CD4-positive, alpha-beta T cell (primary cell): Measurements from ENCODE around the gene FGR. TPM values are rescaled to one million over a fixed set of nuclear protein-coding genes. Genes with fewer than 3 reads are reported as not detected.

ENCODE experiments used
- ATAC-seq: fragments of 200-7000 bp; cut with Tn5 transposase; one replicate; pipeline ENCODE4 v1.10.0; 2022; ENCODE audit warnings: mild to moderate bottlenecking; ENCODE audit not compliant: poor library complexity
- CTCF ChIA-PET: fragments of 350-600 bp; sonication (Branson Sonifier 250); formaldehyde crosslinking; loops from one replicate; lab custom pipeline; 2021; ENCODE audit warnings: antibody characterized with exemption, inconsistent platforms; lab: Charles Lee
- POLR2A ChIA-PET: fragments of 350-600 bp; sonication (Branson Sonifier 250); formaldehyde crosslinking; loops from one replicate; lab custom pipeline; 2021; ENCODE audit warnings: antibody characterized with exemption, inconsistent platforms; lab: Charles Lee
- DNase-seq, 14 experiments: peaks; one replicate each; pipeline ENCODE4 v3.0.0-alpha.2; 2013 to 2020; ENCODE audit warnings: mixed read lengths in 2 of 14
- H3K27ac ChIP-seq, 2 donors: one replicate each; pipeline versions ENCODE4 v1.5.1 to v1.7.0; 2013; ENCODE audit warnings: low read length in 2 of 2, low read depth in 1 of 2, mild to moderate bottlenecking in 1 of 2
- H3K27me3 ChIP-seq, 2 experiments: 1 replicate in 1 of 2; 2 replicates in 1 of 2; pipeline versions ENCODE4 v1.6.1 to v1.7.0; 2013; ENCODE audit warnings: low read length in 2 of 2, control low read depth in 1 of 2, mild to moderate bottlenecking in 1 of 2, moderate library complexity in 1 of 2; ENCODE audit not compliant: insufficient read depth in 2 of 2, control insufficient read depth in 1 of 2
- H3K36me3 ChIP-seq: one replicate; pipeline ENCODE4 v1.6.1; 2013; ENCODE audit warnings: low read length, control low read depth; ENCODE audit not compliant: insufficient read depth
- H3K4me1 ChIP-seq: one replicate; pipeline ENCODE4 v1.6.1; 2013; ENCODE audit warnings: low read length, control low read depth; ENCODE audit not compliant: insufficient read depth
- H3K4me3 ChIP-seq: one replicate; pipeline ENCODE4 v1.5.1; 2013; ENCODE audit warnings: mild to moderate bottlenecking, low read length, moderate library complexity
- H3K9me3 ChIP-seq, 2 experiments: 1 replicate in 1 of 2; 2 replicates in 1 of 2; pipeline versions ENCODE4 v1.6.1 to v1.7.0; 2013; ENCODE audit warnings: low read length in 2 of 2, mild to moderate bottlenecking in 2 of 2, control low read depth in 1 of 2, moderate library complexity in 1 of 2; ENCODE audit not compliant: control insufficient read depth in 1 of 2, insufficient read depth in 1 of 2
- H3K27ac Mint-ChIP-seq: one replicate; pipeline ENCODE4 v1.8.0; 2020; ENCODE audit warnings: mixed read lengths
- H3K27me3 Mint-ChIP-seq: one replicate; pipeline ENCODE4 v1.8.0; 2021; ENCODE audit warnings: mixed read lengths
- H3K36me3 Mint-ChIP-seq: one replicate; pipeline ENCODE4 v1.8.0; 2021; ENCODE audit warnings: low read depth, mixed read lengths
- H3K4me1 Mint-ChIP-seq: one replicate; pipeline ENCODE4 v1.8.0; 2021; ENCODE audit warnings: low read depth, mixed read lengths
- H3K4me3 Mint-ChIP-seq: one replicate; pipeline ENCODE4 v1.8.0; 2020; ENCODE audit warnings: mild to moderate bottlenecking, mixed read lengths
- H3K9me3 Mint-ChIP-seq: one replicate; pipeline ENCODE4 v1.8.0; 2020; ENCODE audit warnings: mixed read lengths
- CTCF ChIP-seq: fragments of 200-600 bp; IDR thresholded peaks from one replicate; pipeline ENCODE4 v1.8.0; 2022; ENCODE audit warnings: antibody characterized with exemption, mild to moderate bottlenecking
- intact Hi-C, 2 experiments: fragments of 100-400 bp; cut with DNase I in 1 of 2; cut with micrococcal nuclease in 1 of 2; formaldehyde crosslinking; loops; one replicate each; pipeline versions ENCODE4 v1.15.1 to v1.9.0; 2023 to 2025; cut with DNase I, micrococcal nuclease
- total RNA-seq, 174 experiments: library from RNA in 2 of 174; stranded (reverse) in 2 of 174; gene quantifications; one replicate each; pipeline ENCODE4 v1.2.3 and lab custom pipeline; 2021 to 2026

Gene FGR
- total RNA-seq, 2 experiments from 2014 or later = 3.0 to 3.2 TPM

GRCh38 chr1:27633640-27634176, 1.3 kb downstream of the FGR start:
- intact Hi-C loops = no loop called here
- Mint-ChIP-seq H3K4me3 (peak overlapping the region; percentile 81), H3K27me3 (no peaks in the 10 kb centered on the region), H3K4me1 (peaks cover 80% of the 10 kb centered on the region), H3K27ac (peak overlapping the region; percentile 84), H3K36me3 (no peaks in the 10 kb centered on the region), H3K9me3 (no peaks in the 10 kb centered on the region)
- DNase-seq (no peak), ATAC-seq (no peak)
- CTCF ChIA-PET = no interaction called here
- POLR2A ChIA-PET = interaction anchor here (1.0 to 1.5 kb wide), 3 partner anchors 17 to 29 kb away, joined by 3 to 6 read pairs (median 4); no protein-coding TSS in a partner anchor
- Histone ChIP-seq H3K4me1 (peaks cover 72% of the 10 kb centered on the region), H3K4me3 (peak overlapping the region; percentile 52), H3K36me3 (no peaks in the 10 kb centered on the region), H3K9me3 (no peaks in the 10 kb centered on the region), H3K27me3 (no peaks in the 10 kb centered on the region), H3K27ac (peak overlapping the region; percentile 27 to 47)
- no peak for TF ChIP-seq CTCF

GRCh38 chr1:27633298-27633610, 1.7 kb downstream of the FGR start:
- Histone ChIP-seq H3K36me3 (no peaks in the 10 kb centered on the region), H3K9me3 (no peaks in the 10 kb centered on the region), H3K4me1 (peaks cover 74% of the 10 kb centered on the region), H3K27ac (peak overlapping the region in 1 of 2 donors; percentile 47), H3K4me3 (peak overlapping the region; percentile 52), H3K27me3 (no peaks in the 10 kb centered on the region)
- Mint-ChIP-seq H3K9me3 (no peaks in the 10 kb centered on the region), H3K27me3 (no peaks in the 10 kb centered on the region), H3K36me3 (no peaks in the 10 kb centered on the region), H3K4me1 (peaks cover 83% of the 10 kb centered on the region), H3K27ac (peak overlapping the region; percentile 84), H3K4me3 (peak overlapping the region; percentile 81)
- ChIA-PET CTCF (no interaction called here), POLR2A (interaction anchor here (0.9 to 1.5 kb wide), 3 partner anchors 13 to 30 kb away, joined by 3 to 6 read pairs (median 3); no protein-coding TSS in a partner anchor)
- DNase-seq = no peak
- no peak for ATAC-seq
- TF ChIP-seq CTCF = no peak
- intact Hi-C loops = no loop called here

- intact Hi-C loops = no loop called here
- CTCF ChIA-PET = no interaction called here
Measured at GRCh38 chr1:27632387-27633297, 2.3 kb downstream of the FGR start.

More at GRCh38 chr1:27632387-27633297, 2.3 kb downstream of the FGR start:
- POLR2A ChIA-PET = interaction anchor here (0.9 to 1.5 kb wide), 3 partner anchors 12 to 30 kb away, joined by 3 to 6 read pairs (median 3); no protein-coding TSS in a partner anchor
- Histone ChIP-seq H3K27ac (peak overlapping the region; percentile 38 to 47), H3K36me3 (no peaks in the 10 kb centered on the region), H3K27me3 (no peaks in the 10 kb centered on the region), H3K4me3 (peak overlapping the region; percentile 52), H3K4me1 (peaks cover 72% of the 10 kb centered on the region), H3K9me3 (no peaks in the 10 kb centered on the region)
- peak overlapping the region; percentile 81 for H3K4me3 Mint-ChIP-seq
- peaks cover 78% of the 10 kb centered on the region for H3K4me1 Mint-ChIP-seq
- H3K9me3 Mint-ChIP-seq = no peaks in the 10 kb centered on the region
- no peak for TF ChIP-seq CTCF
- no peaks in the 10 kb centered on the region for H3K27me3 Mint-ChIP-seq
- peak; percentile 30 for ATAC-seq
- H3K27ac Mint-ChIP-seq = peak overlapping the region; percentile 84
- no peaks in the 10 kb centered on the region for H3K36me3 Mint-ChIP-seq
- DNase-seq = peak in 5 of 14 experiments; percentile 26 to 68 (median 60)
